NK-92 (cell line): ENCODE data around the gene RNF11.

Source experiments
- DNase-seq: peaks from one replicate; lab custom pipeline; 2025; ENCODE audit not compliant: unreplicated experiment; lab: John Stamatoyannopoulos, UW

Gene RNF11

DNA sequence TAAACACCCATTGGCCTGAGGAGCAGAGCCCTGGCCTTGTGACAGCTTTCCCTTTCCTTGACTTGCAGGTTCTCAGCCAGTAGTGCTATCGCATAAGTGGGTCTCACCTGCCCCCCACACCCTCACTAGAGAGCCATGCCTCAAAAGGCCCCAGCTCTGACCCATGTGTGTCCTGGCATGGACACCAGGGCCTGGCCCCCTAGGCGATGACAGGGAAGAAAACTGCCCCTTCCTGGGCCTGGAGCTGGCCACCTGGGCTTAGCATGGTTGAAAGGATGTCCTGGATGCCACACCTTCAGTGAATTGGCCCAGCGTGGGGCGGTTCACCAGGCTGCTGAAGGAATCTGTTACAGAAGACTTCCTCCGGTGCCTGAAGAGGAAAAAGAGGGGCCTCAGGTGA lies 75.8 kb downstream of the RNF11 start:
- DNase-seq: no peak

DNA sequence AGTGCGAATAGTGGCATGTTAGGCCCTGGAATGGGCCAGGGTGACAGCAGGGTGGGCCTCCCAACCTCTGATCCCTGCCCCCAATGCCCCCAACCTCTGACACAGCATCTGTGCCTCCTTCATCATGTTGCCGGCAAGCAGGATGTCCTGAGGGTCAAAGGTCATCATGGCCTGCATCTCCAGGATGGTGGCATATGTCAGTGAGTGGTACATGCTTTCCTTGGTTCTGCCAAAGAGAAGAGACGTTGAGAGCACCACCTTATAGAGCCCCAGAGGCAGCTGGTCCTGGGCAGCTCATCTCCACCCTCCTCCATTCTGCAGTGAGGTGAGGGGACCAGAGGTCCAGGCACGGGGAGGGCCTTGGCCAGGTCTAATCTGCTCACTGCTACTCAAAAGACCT lies 76.6 kb downstream of the RNF11 start:
- no peak for DNase-seq

DNA sequence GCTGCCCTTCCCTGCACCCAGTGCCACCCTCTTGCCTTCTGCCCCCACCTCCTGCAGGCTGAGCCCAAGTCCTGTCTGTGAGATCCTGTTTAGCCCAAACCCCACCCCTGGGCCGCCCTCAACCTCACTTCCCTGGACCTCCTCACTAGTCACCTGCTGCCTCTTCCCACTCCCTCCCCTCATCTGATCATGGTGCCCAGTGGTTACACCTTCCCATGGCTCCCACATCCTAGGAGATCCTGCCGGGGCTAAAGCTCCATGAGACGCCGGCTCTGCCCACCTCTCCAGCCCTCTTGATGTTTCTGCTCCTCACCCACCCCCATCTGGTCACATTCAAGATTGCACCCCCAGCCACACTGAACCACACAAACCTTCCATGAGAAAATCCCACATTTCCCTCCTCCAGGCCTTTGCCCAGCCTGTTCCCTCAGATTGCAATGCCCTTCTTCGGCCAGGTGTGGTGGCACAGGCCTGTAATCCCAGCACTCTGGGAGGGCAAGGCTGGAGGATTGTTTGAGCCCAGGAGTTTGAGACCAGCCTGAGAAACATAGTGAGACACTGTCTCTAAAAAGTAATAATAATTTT lies 77.3 kb downstream of the RNF11 start:
- DNase-seq: no peak

DNA sequence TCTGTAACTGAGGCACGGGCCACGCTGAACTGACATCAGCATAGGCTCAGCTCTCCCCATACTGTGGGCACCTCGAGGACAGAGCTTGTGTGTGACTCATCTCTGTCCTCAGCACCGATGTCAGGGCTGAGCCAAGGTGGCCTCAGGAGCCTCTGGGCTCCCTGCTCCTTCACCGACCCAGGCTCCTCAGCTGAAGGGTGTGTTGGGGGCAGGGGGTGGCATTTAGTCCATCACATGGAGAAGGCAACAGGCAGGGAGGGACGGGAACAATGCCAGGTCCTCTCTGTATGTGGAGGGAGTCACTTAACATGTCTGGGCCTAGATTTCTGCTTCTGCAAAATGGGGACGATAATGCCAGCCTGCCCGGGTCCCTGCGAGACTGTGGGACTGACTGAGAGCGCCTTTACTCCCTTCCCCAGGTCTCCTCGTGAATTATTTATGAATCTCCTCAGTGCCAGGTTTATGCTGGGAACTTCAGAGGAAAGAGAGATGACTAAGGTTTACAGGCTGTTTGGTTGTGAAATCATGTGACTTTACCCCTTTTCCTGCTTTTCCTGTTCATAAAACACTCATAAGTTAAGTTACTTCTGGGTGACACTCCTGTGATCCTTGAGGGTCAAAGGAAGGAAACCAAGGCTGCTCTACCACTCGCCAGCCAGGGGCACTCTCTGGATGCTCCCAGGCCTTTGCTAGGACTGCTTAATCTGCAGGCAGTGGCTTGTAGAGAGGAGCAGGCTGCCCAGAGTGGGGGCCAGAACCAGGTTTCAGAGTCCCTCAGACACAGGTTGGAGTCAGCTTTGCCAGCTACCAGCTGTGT lies 78.1 kb downstream of the RNF11 start:
- DNase-seq: no peak

DNA sequence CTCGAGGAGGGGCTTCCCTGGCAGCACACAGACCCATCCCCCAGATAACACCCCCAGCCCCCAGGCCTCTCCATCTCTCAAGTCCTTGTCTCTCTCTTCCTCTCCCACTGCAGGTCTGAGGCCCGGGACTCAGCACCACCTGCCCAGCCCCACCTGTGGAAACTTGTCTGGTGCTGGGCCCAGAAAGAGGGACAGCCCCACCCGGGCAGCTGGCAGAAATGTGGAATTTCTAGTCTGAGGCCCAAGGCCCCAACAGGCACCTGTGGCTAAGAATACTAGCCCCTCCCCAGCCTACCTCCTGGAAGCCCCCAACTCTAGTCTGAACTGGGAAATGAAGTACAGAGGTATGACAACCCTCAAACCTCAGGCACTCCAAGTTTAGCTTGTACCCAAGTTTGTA lies 78.9 kb downstream of the RNF11 start:
- no peak for DNase-seq

DNA sequence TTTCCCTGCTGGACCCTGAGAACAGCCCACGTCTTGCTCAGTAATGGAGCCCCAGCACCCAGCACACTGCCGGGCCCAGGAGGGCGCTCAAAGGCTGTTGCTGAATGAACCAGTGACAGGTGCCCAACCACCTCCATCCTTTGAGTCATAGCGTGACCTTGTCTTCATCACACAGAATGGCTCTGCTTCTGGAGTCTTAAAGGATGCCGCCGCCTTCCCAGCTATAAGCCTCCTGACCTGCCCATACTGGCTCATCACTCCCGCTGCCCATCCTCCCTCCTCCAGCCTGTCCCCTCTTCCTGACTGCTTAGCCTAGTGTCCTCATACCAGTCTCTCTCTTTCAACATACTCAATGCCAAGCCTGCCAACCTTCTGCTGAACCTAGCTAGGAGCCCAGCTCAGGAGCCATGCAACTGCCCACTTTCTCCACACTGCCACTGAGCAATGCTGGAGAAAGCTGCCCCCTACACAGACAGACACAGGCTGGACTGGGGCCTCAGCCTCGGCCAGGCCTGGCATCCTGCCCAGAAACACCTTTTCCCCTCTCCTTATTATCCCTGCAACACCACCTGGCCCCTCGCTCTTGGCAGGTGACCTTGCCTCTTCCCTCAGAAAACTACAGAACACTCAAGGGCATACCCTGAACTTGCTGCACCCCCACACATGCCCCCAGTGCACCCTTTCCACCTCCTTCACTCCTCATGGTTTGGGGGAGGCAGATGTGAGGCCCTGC lies 80.2 kb downstream of the RNF11 start:
- DNase-seq: no peak

DNA sequence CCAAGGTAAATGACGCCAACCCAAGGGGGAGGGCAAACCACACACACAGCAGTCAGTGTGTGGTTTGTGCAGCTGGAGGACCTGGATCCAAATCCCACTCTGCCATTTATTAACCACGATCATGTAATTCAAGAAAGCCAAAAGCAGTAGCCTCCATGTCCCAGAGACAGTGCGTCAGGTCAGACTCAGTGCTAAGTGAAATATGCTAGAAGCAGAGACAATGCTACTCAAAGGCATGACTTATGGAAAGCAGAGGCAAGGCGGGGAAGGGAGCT lies 80.7 kb downstream of the RNF11 start:
- DNase-seq: no peak

DNA sequence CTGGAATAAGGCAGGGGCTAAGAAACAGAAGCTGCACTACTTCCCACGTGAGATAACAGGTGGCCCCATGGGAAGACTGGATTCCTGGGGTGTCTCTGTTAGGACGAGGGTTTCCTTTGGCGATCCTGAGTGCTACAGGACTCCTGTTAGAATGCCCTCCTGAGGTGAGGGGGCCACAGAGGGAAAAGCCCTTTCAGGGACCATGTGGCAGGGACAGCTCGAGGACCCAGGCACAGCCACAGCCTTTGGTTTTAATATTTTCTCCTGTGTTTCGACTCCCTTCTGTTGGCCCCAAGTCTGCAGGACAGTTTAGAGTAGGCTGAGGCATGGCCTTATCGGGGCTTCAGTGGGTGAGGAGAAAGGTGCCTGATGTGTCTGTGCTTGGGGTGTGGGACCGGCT lies 81.7 kb downstream of the RNF11 start:
- DNase-seq: no peak

DNA sequence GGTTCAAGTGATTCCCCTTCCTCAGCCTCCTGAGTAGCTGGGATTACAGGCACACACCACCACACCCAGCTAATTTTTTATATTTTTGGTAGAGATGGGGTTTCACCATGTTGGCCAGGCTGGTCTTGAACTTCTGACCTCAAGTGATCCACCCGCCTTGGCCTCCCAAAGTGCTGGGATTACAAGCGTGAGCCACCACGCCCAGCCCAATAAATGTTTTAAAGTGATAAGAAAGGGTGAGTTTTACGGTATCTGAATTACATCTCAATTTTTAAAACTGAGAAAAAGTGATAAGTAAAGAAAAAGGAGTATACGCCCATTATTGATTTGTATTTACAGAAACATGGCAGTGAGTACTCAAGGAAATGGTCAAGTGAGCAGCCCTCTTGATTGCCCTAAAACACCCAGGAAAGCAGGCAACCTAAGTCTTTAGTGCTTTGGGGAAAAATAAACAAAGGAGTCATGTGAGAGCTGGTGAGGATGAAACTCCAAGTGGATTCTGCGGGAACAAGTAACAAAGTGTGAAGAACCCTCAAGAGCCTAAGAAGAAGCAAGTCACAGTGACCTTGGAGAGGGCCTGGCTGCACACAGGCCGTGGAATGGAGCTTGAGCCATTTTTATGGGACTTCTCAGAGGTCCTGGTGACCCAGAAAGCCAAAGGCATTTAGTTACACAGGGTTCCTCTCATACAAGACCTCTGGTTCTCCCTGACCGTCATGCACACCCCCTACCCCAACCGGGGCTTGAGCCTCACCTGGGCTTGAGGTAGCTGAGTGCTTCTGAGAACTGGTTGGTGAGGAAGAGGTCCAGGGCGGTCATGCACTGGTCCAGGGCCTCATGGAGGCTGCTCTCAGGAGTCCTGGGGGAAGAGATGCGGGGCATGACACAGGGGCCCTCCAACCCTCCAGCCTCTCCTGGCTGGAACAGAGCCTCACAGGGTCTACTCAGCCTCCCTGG lies 85.2 kb downstream of the RNF11 start:
- no peak for DNase-seq

DNA sequence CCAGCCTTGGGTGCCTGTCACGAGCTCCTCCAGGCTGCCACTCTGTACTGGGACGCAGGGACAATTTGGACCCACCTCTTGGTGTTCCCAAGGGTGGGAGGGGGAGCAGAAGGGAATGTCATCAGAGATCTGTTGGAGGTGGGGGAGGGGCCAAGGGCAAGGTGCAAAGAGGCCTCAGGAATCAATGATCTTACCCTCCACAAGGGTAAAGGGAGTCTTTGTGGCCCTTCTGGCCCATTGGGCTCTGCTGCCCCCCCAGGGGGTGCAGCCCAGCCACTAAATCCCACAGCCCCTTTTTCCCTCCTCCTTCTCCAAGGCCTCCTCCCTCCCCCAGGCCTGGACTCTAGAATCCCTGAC lies 85.8 kb downstream of the RNF11 start:
- DNase-seq: no peak

DNA sequence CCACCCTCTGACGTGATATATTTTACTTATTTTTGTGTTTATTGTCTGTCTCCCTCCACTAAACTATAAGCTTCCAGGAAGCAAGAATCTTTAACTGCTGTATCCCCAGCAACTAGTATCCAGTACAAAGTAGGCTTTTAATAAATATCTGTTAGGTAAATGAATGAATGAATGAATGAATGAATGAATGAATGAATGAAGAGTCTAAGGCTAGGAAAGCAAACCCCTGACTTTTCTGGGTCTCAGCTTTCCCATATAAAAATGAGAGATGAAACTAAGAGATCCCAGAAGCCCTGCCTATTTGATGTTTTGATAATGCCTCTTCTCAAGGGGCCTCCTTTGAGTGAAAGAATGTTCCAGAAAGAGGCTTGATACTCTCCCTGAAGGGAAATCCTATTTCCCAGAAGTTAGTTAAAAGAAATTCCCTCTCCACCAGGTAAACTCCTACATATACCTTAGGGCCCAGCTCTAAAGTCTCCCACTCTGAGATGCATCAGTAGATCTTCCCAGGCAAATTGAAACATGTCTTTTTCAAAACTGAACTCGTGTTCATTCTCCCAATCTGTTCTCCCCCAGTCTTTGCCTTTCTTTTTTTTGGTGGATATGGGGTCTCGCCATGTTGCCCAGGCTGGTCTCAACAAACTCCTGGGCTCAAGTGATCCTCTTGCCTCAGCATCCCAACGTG lies 86.5 kb downstream of the RNF11 start:
- no peak for DNase-seq
